Umbilical cord (tissue), 2 donors: ENCODE measurements around the gene RHOC. TPM values are rescaled to one million over a fixed set of nuclear protein-coding genes. Genes with fewer than 3 reads are reported as not detected.
A peak's percentile ranks its signal among the peaks of the same experiment; 100 is the strongest.
"Not testable (repeated sequence)": the region's sequence is repeated elsewhere in the genome, so short reads cannot be mapped to it uniquely, and the experiment has no call there.

Source experiments
- DNase-seq: peaks from one replicate; pipeline ENCODE4 v3.0.0-alpha.2; 2015; ENCODE audit warnings: low spot score
- total RNA-seq: library from RNA; depleted of rRNA; stranded (reverse); fragments of >200 nt; gene quantifications from one replicate; pipeline ENCODE4 v1.2.3, GENCODE V29; 2014; ENCODE audit warnings: low replicate concordance; ENCODE audit not compliant: insufficient read depth

RHOC gene
- 154 TPM for total RNA-seq

- DNase-seq: peak; percentile 41
Measured at GRCh38 chr1:112706505-112707220, at the start of gene RHOC. Gene RHOC, minus strand, starts transcription at chr1:112707127. Its CDS starts 3,328 bp downstream, at chr1:112703799.

- DNase-seq: no peak
Measured at GRCh38 chr1:112754116-112754628, 47.2 kb upstream of the RHOC start.

GRCh38 chr1:112748396-112748795, 41.5 kb upstream of the RHOC start:
- no peak for DNase-seq

GRCh38 chr1:112744009-112744578, 37.2 kb upstream of the RHOC start:
- peak; percentile 47 for DNase-seq

GRCh38 chr1:112743174-112744008, 36.5 kb upstream of the RHOC start:
- DNase-seq: no peak

- DNase-seq: no peak
Measured at GRCh38 chr1:112737573-112737972, 30.6 kb upstream of the RHOC start.

- no peak for DNase-seq
Measured at GRCh38 chr1:112735752-112736151, 28.8 kb upstream of the RHOC start.

- no peak for DNase-seq
Measured at GRCh38 chr1:112731451-112731850, 24.5 kb upstream of the RHOC start.

GRCh38 chr1:112729909-112730308, 23.0 kb upstream of the RHOC start:
- no peak for DNase-seq

- not testable (repeated sequence) for DNase-seq
Measured at GRCh38 chr1:112729011-112729410, 22.1 kb upstream of the RHOC start.

GRCh38 chr1:112728306-112728971, 21.5 kb upstream of the RHOC start:
- DNase-seq: not testable (repeated sequence)

- no peak for DNase-seq
Measured at GRCh38 chr1:112727716-112728115, 20.8 kb upstream of the RHOC start.

- DNase-seq: not testable (repeated sequence)
Measured at GRCh38 chr1:112724240-112724639, 17.3 kb upstream of the RHOC start.

- DNase-seq: no peak
Measured at GRCh38 chr1:112723511-112723839, 16.5 kb upstream of the RHOC start.

GRCh38 chr1:112722601-112723510, 15.9 kb upstream of the RHOC start:
- peak; percentile 81 for DNase-seq

GRCh38 chr1:112721966-112722524, 15.1 kb upstream of the RHOC start:
- DNase-seq: no peak

GRCh38 chr1:112721294-112721693, 14.4 kb upstream of the RHOC start:
- DNase-seq: not testable (repeated sequence)

GRCh38 chr1:112720800-112721199, 13.9 kb upstream of the RHOC start:
- DNase-seq: no peak

GRCh38 chr1:112719706-112720105, 12.8 kb upstream of the RHOC start:
- no peak for DNase-seq

- peak; percentile 66 for DNase-seq
Measured at GRCh38 chr1:112718691-112719418, 11.9 kb upstream of the RHOC start.
